Uterus (tissue), 2 donors: ENCODE measurements around the gene SNRK.

Experiments
- POLR2A ChIP-seq, 2 donors: fragments of 450-650 bp; IDR thresholded peaks; one replicate each; pipeline ENCODE4 v1.6.1; 2016; ENCODE audit warnings: antibody characterized with exemption in 2 of 2, mild to moderate bottlenecking in 1 of 2, moderate library complexity in 1 of 2
- TF ChIP-seq, protein P1 (sequence below), 4 experiments: fragments of 200-600 bp in 2 of 4; fragments of 450-650 bp in 2 of 4; sonication (generic) in 2 of 4; IDR thresholded peaks; one replicate each; pipeline ENCODE4 v1.5.1; 2016 to 2019; ENCODE audit warnings: antibody characterized with exemption in 4 of 4, mild to moderate bottlenecking in 2 of 4, moderate library complexity in 1 of 4

DNA sequence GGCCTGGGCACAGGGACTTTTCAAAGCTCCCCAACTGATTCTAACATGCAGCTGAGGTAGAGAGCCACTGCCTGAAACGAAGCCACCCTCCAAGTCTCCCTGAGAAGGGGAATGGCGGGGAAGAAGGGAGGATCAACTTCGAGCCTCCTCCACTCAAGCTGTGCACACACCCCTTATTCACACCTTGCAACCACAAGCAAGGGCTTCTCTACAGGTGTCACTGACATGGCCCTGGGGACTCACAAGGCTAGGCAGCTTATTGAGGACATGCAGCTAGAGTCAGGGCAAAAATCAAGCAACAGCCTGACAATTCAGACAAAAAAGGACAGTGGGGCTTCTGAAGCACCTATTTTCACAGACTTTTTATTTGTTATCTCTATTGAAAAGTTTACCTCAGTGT lies 85.2 kb downstream of the SNRK start:
- TF ChIP-seq, protein P1, sequence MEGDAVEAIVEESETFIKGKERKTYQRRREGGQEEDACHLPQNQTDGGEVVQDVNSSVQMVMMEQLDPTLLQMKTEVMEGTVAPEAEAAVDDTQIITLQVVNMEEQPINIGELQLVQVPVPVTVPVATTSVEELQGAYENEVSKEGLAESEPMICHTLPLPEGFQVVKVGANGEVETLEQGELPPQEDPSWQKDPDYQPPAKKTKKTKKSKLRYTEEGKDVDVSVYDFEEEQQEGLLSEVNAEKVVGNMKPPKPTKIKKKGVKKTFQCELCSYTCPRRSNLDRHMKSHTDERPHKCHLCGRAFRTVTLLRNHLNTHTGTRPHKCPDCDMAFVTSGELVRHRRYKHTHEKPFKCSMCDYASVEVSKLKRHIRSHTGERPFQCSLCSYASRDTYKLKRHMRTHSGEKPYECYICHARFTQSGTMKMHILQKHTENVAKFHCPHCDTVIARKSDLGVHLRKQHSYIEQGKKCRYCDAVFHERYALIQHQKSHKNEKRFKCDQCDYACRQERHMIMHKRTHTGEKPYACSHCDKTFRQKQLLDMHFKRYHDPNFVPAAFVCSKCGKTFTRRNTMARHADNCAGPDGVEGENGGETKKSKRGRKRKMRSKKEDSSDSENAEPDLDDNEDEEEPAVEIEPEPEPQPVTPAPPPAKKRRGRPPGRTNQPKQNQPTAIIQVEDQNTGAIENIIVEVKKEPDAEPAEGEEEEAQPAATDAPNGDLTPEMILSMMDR (IDR thresholded peaks at IDR 0.05) = no peak
- TF ChIP-seq POLR2A (IDR thresholded peaks at IDR 0.05) = no peak
